GM21360 (cell line): Measurements from ENCODE around the gene OCA2.

Experiments
- ATAC-seq: cut with Tn5 transposase; IDR thresholded peaks from one replicate; pipeline ENCODE4 v1.9.1; 2021; ENCODE audit warnings: mild to moderate bottlenecking, moderate library complexity; ENCODE audit not compliant: unreplicated experiment

OCA2 gene

DNA sequence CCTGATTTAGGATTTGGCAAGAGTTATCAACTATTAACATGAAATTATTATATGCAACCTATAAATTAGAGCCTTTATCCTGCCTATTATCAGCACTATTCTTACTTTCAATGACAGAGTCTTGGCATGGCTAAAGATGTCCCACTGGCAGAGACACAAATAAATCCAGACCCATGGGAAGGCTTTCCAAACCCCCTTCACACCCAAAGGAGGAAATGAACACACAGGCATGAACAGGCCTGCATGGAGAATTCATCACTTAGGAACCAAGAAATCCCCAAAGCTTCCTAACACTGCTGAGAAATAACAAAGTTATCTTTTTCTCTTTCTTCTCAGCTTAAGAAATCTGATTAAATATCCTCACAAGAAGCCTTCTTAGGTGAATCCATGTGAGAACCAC is 213.9 kb downstream of the OCA2 start:
- no peak for ATAC-seq

DNA sequence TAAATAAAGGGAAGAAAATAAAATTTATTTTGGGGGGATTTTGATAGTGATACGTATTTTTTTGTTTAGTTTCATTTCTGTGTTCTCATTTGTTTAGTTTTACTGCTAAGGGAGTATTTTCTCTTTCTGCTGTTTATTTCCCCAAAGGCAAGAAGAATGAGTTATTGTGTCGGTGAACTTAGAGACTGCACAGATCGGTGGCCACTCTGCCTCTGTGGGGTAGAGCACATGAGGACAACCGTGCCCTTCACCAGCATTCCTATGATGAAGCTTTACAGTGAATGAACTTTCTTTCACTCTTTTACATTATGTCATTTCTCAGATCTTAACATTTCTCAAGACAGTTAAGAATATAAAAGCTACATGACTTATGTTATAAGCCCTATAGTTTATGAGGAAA is 214.4 kb downstream of the OCA2 start:
- no peak for ATAC-seq

DNA sequence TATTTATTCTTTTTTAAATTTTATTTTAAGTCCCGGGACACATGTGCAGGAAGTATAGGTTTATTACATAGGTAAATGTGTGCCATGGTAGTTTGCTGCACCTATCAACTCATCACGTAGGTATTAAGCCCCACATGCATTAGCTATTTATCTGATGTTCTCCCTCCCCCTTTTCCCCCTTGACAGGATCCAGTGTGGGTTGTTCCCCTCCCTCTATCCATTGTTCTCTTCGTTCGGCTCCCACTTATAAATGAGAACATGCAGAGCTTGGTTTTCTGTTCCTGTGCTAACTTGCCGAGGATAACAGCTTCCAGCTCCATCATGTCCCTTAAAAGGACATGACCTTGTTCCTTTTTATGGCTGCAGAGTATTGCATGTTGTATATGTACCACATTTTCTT is 220.3 kb downstream of the OCA2 start:
- no peak for ATAC-seq

DNA sequence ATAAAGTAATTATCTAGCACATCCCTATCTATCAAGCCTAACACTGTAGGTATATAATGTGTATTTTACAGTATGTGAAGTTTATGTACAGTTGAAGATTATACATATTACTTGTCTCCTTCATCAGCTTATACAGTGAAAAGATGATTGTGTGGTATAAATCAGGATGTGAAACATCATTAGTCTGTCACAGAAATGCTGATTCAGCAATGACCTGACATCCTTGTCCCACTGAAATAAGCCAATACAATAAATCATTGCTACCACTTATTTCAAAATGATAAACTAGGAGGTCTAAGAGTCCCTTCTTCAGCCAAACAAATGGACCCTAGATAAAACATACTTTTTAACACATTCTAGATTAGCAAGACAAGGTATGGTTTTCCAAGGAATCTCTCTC is 225.3 kb downstream of the OCA2 start:
- no peak for ATAC-seq

DNA sequence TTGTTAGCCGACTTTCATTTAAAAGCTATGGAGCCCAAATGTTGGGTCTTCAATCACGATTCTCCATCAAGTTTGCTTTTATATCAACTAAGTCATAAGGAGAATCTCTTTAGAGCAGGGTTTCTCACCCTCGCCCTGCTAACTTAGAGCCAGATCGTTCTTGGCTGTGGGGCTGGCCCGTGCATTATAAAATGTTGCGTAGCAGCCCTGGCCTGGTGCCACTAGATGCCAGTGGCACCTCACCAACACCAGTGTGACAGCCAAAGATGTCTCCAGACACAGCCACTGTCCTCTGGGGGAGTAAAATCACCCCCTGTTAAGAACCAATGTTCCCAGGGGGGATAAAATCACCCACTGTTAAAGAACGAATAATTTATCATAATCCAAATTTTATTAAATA is 226.1 kb downstream of the OCA2 start:
- ATAC-seq, result no peak

DNA sequence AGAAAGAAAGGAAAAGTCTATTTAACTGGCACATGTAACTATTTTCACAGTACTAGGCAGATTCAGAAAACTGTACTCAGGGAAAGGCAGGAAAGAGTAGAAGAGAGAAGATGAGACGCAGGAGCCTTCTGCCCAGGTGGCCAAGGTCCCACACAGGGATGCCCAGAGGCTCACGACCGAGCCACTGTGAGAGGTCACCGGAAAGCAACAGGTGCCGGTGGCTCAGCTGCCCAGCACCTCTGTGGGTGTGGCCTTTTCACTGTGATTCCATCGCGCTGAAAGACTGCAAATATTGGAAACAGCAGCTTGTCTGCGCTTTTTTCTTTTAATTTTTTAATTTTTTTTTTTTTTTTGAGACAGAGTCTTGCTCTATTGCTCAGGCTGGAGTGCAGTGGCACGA is 226.8 kb downstream of the OCA2 start:
- ATAC-seq, result no peak

DNA sequence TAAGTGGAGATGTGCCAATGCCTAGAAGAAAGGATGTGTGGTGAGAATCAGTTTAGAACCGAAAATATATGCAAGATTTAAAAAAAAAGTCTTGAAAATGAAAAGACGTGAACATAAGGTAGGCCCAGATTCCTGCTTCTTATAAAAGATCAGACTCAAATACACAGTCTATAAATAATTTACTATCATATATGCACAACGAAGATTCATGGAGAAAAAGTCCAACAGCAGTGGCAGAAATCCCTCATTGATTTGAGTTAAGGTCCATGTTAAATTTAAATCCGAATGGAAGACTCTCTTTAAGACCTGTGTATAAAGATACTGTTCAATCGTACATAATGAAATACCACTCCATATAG is 227.2 kb downstream of the OCA2 start:
- ATAC-seq, result no peak

DNA sequence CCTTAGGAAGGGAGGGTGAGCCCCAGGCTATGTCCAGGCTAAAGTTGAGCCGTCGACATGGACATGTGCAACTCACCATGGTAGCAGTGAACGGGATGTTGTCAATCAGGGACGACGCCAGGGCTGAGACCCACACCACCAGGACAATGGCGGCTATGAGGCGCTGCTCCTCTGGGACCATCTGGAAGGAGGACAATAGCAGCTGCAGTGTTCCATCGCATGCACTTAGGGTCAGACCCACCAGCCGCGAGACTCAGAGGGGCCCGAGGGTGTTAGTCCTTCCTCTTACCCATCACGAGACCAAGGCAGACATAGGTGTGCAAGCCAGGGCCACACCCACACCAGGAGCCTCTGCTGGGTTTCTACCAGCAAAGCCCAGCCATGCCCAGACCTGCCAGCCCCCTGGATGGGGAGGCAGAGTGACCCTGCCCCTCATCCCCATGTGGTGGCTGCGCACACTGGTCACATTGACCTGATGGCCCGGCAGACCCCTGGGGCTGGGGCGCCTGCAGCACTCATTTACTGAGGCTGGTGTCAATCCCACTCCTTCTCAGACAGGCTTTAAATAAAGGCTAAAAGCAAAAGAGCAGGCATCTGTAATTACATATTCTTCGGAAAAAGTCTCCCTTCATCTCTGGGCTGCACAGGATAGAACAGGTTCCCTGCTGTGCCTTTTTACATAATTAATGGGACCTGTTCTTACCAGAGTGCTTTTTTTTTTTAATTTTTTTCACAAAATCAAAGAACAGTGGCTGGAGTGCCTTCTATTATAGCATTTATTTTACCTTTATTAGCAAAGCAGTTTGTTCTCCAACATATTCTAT is 227.8 kb downstream of the OCA2 start:
- ATAC-seq, result no peak

DNA sequence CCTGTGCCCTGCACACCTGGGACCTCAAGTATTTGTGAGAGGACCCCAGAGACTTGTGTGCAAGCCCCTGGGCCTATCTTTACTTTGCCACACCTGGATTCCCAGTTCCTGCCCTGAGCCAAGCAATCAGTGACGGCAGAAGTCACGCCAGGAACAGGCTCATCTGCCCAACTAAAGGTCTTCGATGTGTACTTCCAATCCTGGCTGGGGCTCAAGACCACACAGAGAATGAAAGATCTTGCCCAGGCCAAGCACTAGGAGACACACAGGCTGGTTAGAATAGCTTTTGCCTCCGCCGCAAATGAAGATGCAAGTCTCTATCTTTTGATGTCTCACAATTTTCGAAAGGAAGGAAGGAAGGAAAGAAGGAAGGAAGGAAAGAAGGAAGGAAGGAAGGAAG is 228.8 kb downstream of the OCA2 start:
- no peak for ATAC-seq

DNA sequence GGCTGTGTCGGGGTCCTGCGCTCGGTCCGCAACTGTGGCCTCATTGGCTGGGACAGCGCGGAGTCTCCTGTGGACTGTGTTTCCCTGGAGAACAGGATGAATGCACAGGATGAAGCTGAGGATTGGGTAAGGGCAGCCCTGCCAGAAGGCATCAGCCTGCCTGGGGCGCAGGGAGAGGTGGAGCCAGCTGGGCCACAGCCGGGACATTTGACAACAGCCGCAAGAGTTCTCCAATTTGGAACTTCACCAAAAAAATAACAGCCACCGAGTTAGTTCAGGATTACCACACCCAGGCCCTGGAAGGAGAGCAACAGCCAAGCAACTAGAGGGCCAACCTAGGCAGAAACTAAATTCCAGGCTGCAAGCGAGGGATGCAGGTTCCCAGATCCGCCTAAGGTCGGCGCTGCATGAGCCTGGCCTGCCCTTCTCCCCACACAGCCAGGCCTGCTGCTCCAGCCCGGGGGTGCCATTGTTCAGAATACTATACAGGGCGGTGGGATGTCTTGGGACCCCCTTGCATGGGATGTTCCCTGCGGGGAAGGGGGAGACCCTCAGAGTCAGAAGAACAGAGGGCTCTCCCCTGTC is 229.3 kb downstream of the OCA2 start:
- no peak for ATAC-seq

DNA sequence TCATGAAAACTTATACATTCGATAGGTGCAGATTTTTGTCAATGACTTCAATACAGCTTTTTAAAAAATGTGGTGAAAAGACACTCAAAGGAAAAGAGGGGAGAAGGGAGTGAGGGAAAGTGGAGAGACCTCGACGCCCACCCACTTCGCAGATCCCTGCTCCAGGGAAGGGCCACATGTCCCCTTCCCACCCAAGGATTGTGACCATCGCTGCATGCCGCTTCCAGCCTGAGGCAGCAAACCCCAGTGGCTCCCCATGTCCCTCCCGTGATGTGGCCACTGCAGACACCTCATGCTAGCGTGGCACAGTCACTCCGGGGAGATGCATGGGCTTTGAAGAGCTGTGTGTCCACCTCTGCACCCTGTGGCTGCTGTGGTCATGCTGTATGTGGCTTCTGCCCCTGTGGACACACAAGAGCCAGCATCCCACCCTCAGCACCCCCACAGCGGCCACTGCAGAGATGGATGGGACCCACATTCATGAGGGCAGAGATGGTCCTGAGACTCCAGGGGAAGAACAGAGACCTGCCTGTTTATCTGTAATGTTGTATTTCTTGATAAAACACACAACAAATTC is 230.2 kb downstream of the OCA2 start:
- ATAC-seq, result no peak

DNA sequence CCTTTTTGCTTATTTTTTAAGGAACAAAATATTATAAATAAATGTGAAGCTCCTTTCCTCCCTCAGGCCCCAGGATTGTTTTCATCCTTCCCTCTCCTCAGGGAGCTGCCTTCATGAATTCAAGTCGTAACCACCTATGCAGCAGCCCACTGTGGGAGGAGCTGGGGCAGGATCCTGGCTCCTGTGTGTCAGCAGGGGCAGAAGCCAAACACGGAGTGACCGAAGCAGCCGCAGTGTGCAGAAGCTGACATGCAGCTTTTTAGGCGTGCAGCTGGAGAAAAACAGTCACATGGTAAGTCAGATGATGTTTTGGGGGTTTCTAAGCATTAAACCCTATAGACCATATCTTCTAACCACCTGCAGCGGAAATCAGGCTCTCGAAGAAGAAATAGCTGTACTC is 231.3 kb downstream of the OCA2 start:
- no peak for ATAC-seq

DNA sequence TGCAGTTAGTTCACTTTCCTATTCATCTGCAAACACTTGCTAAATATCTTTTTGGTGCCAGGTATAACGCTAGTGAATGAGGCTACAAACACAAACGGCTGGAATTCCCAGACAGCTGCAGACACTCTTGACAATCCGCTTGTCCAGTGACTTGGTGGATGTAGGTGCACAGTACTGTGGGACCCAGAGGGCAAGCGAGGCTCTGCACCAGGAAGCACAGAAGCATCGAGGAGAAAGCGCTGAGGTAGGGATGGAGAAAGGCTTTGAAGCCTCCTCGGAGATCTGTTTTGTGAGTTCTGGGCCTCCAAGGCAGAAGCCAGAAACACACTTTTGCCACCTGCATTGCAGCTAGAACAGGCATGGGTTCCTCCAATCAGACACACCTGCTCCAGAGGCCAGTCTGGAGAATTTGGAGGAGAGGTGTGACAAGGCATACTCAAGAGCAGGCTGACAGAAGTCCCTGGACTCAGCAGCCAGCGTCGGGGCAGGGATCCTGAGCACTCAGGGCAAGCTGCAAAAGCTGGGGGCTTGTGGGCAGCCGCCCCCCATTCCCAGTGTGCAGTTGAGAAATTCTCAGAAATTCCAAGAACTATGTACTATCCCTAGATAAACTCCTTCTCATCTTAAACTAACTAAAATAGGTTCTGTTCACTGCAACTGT is 232.5 kb downstream of the OCA2 start:
- no peak for ATAC-seq

DNA sequence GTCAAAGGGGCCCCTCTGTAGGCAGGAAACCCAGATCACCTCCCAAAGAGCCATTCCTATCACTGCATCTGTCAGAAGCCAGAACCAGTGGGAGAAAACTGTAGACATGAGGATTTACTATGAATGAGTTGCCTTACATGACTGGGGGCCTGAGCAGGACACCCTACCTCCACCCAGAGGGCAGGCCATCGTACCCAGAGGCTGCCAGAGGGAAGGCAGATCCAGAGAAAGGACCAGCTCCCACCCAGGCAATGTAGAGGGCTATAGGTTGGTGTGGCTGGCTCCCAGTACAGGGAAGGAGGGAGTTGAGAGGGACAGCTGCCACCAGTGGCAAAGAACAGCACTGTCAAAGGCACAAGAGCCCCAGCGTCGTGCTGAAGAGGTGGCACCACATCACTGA is 233.2 kb downstream of the OCA2 start:
- no peak for ATAC-seq

DNA sequence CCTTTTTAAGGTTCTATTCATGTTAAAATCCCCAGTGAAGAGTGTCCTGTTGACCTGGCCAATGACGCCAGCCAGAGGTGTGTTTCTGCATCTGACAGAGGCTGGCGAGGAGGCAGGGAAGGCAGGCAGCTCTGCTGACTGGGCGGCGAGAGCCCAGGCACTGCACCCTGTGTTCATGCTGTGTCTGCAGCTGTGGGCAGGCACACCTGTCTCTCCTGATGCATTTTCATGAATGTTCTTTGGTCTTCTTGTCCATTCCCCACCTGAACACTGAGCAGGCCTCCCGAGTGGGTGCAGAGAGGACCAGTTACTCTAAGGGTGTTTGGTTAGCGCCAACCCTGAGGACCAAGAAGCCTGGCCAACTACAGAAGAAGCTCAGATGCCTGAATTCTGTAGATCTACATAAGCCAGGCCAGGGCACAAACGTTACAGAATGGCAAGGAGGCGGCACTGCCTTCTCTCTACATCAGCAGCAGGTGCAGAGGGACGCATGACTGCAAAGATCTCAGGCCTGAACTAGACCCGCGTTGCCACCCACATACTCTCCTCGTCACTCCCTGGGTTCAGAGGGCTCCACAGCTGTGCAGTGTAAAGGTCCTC is 233.7 kb downstream of the OCA2 start:
- no peak for ATAC-seq

DNA sequence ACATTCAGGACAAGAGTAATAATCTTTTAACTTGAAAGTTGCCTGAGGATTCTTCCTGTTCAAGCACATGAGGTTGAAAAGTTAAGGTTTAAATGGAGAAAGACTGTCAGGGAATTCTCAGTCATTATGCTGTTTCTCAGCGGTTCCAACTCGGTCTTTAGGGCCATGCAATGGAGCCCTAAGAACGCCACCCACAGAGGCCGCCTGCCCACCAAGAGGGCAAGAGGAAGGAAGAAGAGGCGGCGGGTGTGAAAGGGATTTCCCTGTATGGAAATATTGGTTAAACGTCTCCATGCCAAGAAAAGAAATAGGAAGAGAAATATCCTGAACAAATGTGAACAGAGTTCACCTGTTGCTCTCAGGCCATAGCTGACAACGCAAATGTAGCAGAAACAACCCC is 234.4 kb downstream of the OCA2 start:
- no peak for ATAC-seq

DNA sequence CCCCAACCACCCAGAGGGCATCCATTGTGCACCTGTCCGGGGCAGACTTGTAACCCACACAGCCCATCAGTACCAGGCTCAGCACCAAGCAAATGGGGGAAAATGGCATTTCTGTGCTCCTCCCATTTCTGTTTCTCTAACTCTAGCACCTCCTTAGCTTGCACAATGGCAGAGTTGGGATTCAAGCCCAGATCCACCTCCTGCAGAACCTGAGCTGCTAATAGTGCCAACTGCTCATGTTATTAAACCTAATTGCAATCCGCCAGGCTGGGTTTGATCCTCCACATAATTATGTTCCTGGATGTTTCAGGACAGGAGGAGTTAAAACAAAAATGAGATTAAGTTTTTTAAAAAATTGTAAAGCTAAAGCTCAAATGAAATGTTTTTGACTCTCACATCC is 235.0 kb downstream of the OCA2 start:
- no peak for ATAC-seq

DNA sequence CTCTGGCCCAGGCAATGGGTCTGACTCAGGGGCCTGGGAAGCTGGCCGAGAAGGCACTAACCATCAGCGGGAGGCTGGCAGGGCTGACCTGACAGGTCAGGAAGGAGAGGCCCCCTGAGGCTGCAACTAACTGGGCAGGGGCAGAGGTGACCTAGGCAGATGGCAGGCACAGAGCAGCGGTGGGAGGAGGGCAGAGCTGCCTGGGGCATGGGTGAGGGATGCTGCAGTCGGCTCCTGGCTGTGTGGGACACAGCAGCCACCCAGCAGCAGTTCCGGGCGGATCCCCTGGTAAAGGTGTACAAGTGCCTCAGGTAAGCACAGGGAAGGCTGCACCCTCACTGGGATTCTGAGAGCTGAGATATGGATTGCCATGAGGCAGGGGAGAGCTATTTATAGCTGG is 236.1 kb downstream of the OCA2 start:
- no peak for ATAC-seq

DNA sequence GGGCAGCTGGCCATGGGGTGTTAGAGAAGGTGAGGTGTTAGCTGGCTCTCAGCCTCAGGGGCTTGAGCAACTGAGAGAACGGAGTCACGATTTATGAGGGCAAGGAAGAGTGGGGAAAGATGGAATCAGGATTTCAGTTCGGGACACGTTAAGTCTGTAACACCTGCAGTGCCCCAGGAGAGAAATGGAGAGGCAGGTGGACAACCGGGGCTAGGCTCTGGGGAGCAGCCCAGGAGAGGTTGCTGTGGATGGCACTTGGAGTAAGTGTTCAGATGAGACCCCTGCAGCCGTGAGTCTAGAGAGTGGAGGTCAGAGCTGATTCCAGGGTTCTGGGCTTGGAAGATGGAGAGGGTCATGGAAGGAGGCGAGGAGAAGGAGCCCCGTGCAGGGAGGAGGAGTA is 237.9 kb downstream of the OCA2 start:
- no peak for ATAC-seq

DNA sequence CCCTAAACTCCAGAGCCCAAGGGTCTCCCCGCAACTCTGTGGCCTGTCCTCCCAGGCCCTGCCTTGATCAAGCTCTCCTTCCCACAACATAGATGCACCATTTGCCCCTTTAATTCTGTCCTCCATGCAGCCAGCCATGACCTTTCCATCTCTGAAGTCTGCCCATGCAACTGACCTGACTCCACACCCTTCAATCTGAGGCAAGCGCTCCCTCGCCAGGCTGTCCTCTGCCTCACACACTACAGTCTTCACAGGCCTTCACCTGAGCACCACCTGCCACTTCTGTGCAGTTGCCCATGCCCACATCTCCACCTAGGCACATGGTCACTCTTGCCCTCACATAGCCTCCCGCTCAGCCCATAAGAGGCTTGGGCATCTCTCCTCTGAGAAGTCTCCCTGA is 244.0 kb downstream of the OCA2 start:
- ATAC-seq, result no peak

DNA sequence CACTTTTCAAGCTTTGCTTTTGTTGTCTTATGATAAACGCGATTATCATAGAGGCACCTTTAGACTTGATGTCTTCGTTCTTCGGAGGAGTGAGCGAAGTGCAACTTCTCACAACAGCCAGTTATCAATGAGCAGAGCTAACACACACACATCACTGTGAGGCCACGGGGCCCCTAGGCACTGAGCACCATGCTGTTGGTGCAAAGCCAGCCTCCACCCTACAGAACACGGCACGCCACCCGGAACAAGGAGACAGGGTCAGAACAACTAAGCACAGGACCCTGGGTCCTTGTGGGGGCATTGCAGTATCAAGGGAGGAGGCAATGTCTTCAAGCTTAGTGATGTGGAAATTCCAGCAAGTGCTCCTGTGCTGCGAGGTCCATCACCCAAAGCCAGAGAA is 244.5 kb downstream of the OCA2 start:
- ATAC-seq, result no peak
